ENCODE measurements around the gene MT1X. TPM values are rescaled to one million over a fixed set of nuclear protein-coding genes. Genes with fewer than 3 reads are reported as not detected.
"Not testable (repeated sequence)": the region's sequence is repeated elsewhere in the genome, so short reads cannot be mapped to it uniquely, and the experiment has no call there.

MT1X gene
- polyA plus RNA-seq, 1 experiment: 19.5 TPM

- no peak overlapping the region for H3K4me3 ChIP-seq (ENCODE audit: low read depth, low read length)
- ChIA-PET CTCF (interaction anchor here (3.3 kb wide), 1 partner anchor 14 kb away, joined by 18 read pairs; no protein-coding TSS in a partner anchor), POLR2A (interaction anchor here (0.7 kb wide), 1 partner anchor 91 kb away, joined by 3 read pairs; the partner anchor contains the start of gene MT1E)
- DNase-seq (ENCODE audit: low read depth, low spot score): no peak
- peaks cover 7% of the 10 kb centered on the region for H3K27me3 ChIP-seq (ENCODE audit: control insufficient read depth, insufficient read depth, low read length)
- TF ChIP-seq CTCF (IDR thresholded peaks at IDR 0.05; ENCODE audit: low read depth, low read length): no peak
- H3K9me3 ChIP-seq (ENCODE audit: control insufficient read depth, insufficient read depth, low read length): no peaks in the 10 kb centered on the region
- no peak overlapping the region for H3K27ac ChIP-seq (ENCODE audit: low read depth, low read length)
Observed at GRCh38 chr16:56716761-56717160, 34.5 kb downstream of the MT1X start.

- H3K4me3 ChIP-seq (ENCODE audit: low read depth, low read length); H3K27ac ChIP-seq (ENCODE audit: low read depth, low read length); H3K9me3 ChIP-seq (ENCODE audit: control insufficient read depth, insufficient read depth, low read length); DNase-seq (ENCODE audit: low read depth, low spot score); H3K27me3 ChIP-seq (ENCODE audit: control insufficient read depth, insufficient read depth, low read length); POLR2A ChIA-PET: not testable (repeated sequence)
- CTCF ChIA-PET: interaction anchor here (3.6 kb wide), 1 partner anchor 16 kb away, joined by 28 read pairs; no protein-coding TSS in a partner anchor
Observed at GRCh38 chr16:56717532-56717931, 35.3 kb downstream of the MT1X start.

GRCh38 chr16:56722200-56722842 lies 40.1 kb downstream of the MT1X start:
- H3K27me3 ChIP-seq (ENCODE audit: control insufficient read depth, insufficient read depth, low read length): peaks cover 7% of the 10 kb centered on the region
- TF ChIP-seq CTCF (IDR thresholded peaks at IDR 0.05; ENCODE audit: low read depth, low read length): no peak
- ChIA-PET CTCF (interaction anchor here (1.6 kb wide), 1 partner anchor 20 kb away, joined by 6 read pairs; no protein-coding TSS in a partner anchor), POLR2A (no interaction called here)
- no peak for DNase-seq (ENCODE audit: low read depth, low spot score)
- H3K27ac ChIP-seq (ENCODE audit: low read depth, low read length): no peak overlapping the region
- H3K4me3 ChIP-seq (ENCODE audit: low read depth, low read length): no peak overlapping the region
- no peaks in the 10 kb centered on the region for H3K9me3 ChIP-seq (ENCODE audit: control insufficient read depth, insufficient read depth, low read length)

DNA sequence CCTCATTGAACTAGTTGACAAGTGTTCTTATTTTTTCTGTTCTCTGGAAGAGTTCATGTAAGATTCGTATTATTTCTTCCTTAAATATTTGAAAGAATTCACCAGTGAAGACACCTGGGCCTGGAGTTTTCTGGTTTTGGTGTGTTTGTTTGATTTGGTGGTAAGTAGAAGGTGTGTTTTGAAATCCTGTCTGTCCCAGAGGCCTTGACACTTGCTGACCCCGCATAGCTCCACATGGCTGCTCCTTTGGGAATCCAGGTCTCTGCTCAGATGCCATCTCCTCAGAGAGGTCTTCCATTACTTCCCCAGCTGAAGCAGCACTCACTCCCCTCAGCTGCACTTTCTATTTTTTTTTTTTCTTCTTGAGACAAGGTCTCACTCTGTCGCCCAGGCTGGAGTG lies 41.9 kb downstream of the MT1X start:
- ChIA-PET CTCF (interaction anchor here (1.6 kb wide), 1 partner anchor 22 kb away, joined by 6 read pairs; no protein-coding TSS in a partner anchor), POLR2A (no interaction called here)
- no peak for TF ChIP-seq CTCF (IDR thresholded peaks at IDR 0.05; ENCODE audit: low read depth, low read length)
- H3K27me3 ChIP-seq (ENCODE audit: control insufficient read depth, insufficient read depth, low read length): peaks cover 4% of the 10 kb centered on the region
- no peaks in the 10 kb centered on the region; the same call in 1 of the 2 replicates for H3K9me3 ChIP-seq (ENCODE audit: control insufficient read depth, insufficient read depth, low read length)
- no peak for DNase-seq (ENCODE audit: low read depth, low spot score)
- H3K4me3 ChIP-seq (ENCODE audit: low read depth, low read length): no peak overlapping the region
- H3K27ac ChIP-seq (ENCODE audit: low read depth, low read length): no peak overlapping the region

DNA sequence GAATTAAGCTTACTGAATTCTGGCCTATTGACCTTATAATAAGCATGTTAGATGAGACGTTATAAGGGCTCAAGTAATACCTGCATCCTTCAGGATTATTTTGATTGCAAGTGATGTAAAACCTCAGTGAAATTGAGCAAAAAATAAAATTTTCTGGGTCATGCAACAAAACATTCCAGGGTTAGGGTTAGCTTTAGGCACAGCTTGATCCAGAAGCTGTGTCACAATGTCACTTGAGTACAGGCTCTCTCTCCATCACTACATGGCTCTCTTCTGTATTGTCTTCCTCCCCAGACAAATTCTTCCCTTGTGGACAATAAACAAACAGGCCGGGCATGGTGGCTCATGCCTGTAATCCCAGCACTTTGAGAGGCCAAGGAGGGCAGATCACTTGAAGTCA lies 44.0 kb downstream of the MT1X start:
- no peak for TF ChIP-seq CTCF (IDR thresholded peaks at IDR 0.05; ENCODE audit: low read depth, low read length)
- ChIA-PET POLR2A (no interaction called here), CTCF (no interaction called here)

More for the DNA sequence above, 44.0 kb downstream of the MT1X start:
- DNase-seq (ENCODE audit: low read depth, low spot score): no peak
- H3K27ac ChIP-seq (ENCODE audit: low read depth, low read length): no peak overlapping the region
- no peaks in the 10 kb centered on the region for H3K27me3 ChIP-seq (ENCODE audit: control insufficient read depth, insufficient read depth, low read length)
- H3K9me3 ChIP-seq (ENCODE audit: control insufficient read depth, insufficient read depth, low read length): peaks cover 4% of the 10 kb centered on the region; the same call in 1 of the 2 replicates
- H3K4me3 ChIP-seq (ENCODE audit: low read depth, low read length): no peak overlapping the region

Data from AG04450 (cell line).